NK-92 treated with Interleukin-12 subunit alpha and Interleukin-12 subunit beta, amount 100 ng/mL, for 24 hours (cell line): ENCODE results near the gene TAAR2.
"Not testable (repeated sequence)": the region's sequence is repeated elsewhere in the genome, so short reads cannot be mapped to it uniquely, and the experiment has no call there.

Experiments
- DNase-seq: peaks from one replicate; lab custom pipeline; 2025; lab: John Stamatoyannopoulos, UW

Gene TAAR2

DNA sequence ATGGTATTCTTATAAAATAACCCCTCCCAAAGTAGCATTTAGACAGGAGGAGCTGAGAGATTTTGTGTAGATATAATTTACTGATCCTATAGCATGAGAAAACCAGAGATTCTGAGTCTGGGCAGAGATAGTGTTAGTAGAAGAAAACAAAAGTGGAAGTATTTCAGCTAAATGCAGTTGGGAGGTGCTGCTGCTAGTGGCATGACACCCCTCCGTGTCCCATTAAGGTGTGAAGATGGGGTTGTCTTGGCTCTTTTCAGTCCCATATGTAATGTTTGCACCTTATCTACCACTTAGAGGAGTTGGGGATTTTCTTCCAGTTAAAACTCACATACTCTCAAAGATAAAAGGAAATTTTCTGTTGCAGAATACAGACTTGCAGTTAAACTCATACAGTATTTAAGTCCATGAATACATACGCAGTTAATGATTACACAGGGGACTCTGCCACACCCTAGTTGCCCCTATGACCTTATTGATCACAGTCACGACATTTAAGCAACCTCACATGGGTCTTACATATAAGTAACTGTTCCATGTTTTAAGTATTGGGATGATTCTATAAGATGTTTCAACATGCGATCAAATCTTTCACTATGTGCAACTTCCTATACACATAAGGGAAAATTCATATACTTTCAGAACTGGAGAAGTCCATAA, 11.5 kb downstream of the TAAR2 start:
- DNase-seq: peak; percentile 17

DNA sequence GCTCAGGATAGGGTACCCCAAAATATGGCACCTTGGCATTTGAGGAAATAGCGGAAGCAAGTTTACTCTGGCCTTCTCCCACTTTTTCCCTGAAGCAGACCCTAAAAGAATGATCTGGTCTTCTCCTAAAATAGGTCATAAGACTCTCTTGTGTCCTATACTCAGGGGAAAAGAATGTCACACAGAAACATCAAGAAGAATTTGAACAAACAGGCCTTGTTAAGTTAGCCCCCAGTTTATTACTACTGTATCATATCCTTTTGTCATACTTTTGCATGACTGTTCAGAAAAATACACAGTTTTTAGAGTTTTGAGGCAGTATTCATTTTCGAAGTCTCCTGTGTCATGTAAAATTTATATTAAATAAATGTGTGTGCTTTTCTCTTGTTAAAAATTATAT, 12.5 kb downstream of the TAAR2 start:
- DNase-seq: no peak

DNA sequence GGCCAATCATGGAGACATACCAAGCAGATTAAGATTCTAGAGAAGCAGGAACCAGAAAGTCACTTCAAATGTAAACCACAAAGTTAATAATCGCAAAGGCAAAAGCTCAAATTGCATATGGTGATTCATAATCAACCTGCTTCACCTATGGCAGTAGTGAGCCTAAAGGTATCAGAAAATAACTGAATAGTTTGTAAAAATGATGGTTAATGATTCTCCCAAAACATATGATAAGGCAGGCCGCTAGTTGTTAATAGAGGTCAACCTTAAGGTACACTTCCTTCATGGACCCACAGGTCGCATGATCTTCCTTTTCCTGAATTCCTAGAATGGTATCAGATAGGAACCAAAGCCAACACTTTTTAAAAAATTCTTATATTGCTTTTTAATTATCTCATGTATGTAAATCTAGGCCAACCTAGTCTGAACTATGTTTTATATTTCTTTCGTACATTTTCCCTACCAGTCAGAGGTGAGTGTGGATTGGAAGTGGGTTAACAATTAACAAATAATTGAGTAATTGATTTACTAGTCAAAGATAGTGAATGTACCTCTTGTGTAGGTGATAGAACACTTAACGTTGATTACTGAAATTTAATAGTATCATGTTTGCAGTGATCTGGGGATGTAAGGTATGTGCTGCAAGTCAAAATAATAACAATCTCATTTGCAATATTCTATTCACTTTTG, 16.4 kb downstream of the TAAR2 start:
- DNase-seq: no peak

DNA sequence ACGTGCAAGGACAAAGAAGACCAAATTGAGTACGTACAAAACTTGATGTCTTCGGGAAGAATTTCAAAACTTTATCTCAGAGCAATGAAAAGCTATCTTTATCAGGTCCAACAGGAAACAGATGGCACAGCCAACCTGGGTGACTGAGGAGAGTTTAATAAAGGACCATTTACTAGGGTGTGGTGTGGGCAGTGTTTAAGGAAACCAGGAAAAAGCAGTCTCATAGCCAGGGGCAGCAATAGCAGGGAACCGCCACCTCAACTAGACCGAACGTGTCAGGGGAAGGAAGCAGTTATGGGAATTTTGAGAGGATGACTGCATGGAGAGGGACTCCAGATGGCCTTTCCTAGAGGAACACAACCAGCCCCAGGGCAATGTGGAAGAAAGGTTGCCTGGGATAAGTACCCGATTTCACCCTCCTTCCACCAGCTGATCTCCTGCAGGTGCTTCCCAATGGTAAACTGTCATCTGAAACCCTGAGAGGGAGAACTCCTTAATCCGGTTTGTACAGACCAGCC, 19.4 kb downstream of the TAAR2 start:
- no peak for DNase-seq

DNA sequence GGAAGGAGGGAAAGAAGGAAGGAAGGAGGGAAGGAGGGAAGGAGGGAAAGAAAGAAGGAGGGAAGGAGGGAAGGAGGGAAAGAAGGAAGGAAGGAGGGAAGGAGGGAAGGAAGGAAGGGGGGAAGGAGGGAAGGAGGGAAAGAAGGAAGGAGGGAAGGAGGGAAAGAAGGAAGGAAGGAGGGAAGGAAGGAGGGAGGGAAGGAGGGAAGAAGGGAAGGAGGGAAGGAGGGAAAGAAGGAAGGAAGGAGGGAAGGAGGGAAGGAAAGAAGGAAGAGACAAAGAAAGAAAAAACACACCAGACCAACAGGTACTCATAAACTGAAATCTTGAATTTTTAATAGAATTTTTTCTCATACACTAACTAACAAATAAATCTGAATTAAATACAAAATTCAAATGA, 23.2 kb downstream of the TAAR2 start:
- DNase-seq: not testable (repeated sequence)

DNA sequence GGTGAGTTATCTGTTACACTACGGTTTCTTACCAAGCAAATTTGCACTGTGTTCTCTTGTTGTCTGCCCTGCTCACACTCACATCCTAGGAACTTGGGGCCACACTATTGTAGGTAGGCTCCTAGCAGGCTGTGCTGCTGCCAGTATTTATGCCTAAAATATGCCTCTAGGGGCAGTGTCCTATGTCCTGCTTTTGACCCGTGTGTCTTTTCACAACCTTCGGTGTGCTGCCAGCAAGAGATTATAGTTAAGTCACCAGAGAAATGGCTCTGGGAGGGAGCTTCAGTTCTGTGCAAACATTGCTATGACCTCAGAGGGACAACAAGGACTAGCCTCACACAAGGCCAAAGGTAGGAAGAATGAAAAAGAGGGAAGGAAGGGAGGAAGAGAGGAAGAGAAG, 25.6 kb downstream of the TAAR2 start:
- DNase-seq: no peak

DNA sequence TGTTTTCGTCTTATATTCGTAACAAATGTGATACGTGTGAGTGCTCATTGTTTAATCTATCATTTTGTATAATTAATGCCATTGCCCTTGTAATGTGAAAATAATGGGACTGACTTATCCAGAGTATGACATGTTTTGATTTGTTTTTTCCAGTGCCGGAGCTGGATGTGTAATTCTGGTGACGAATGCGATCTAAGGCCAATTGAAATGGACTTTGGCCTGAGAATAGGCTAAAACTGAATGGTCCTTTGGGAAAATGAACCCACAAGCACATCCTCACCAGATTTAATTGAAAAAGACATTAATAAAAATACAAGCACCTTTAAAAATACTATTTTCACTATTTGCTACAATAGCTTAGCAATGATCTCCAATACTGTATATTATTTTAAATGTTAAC, 27.9 kb downstream of the TAAR2 start:
- no peak for DNase-seq

DNA sequence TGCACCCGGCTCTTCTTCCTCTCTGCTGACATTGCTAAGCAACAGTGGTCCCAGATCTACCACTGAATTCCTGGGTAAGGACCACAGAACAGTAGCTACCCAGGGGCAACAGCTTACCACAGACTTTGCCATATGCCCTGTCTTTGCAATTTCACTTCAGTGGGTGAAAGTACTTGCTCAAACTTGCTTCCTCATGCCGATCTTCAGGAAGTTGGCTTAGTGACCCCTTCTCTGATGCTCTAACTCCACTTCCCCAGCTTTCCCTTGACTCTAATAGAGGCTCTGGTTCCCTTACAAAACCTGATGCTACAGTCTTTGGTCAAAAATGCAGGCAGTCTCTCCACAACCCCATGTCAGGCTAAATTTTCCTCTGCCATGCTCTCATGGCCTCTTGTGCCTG, 31.2 kb downstream of the TAAR2 start:
- no peak for DNase-seq

DNA sequence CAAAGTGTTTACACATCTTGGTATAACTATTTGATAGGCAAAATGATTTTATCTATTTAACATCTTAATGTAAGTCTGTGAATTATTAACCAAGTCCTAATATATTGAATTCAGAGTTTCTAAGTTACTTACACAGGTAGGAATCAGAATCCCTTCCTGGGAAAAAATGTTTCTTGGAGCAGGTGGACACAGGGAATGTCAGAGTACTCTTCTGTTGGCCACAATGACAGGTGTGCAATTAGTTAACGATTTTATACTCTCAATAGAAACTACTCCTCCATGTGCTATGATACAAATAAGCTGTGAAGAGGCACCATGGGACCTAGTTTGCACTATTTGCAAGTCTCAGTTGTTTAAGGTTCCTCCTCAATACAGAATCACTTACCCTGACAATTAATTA, 33.7 kb downstream of the TAAR2 start:
- DNase-seq: no peak

DNA sequence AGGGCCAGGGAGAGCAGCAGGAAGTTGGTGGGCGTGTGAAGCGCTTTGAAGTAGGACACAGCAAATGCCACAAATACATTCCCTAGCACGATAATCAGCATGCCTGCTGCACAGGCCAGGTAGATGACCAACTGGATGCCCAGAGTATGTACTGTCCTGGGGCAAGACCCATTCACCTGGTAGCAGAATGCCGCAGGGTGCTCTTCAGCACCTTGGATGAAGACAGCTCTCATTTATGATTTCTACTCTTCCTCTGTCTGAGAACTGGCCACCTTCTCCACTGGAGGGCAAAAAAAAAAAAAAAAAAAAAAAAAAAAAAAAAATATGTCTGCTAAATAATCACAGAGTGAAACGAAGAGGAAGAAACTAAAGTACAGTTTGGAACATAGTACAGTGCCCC, 34.6 kb downstream of the TAAR2 start, which contains the start of gene TAAR5:
Gene TAAR5, minus strand, starts transcription at position 288 of the 400 bp plus-strand sequence. Its CDS starts 55 bp downstream, at position 233.
- no peak for DNase-seq

DNA sequence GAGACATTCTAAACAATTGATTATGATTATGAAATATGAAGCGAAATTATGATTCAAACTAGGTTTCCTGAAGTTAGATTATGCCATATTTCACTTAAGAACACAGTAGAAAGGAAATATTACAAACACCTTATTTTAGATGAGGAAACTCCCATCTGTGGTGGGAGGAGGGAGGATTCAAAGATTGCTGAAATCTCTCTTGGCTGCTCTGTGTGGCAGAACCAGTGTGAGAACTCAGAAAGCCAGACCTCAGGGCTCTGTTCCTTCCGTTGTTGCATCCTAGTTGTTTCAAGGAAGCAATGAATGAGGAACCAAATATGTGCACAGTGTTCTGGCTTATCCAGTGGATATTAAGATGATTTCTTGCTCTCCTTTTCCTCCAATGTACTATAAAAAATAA, 36.7 kb downstream of the TAAR2 start:
- no peak for DNase-seq

DNA sequence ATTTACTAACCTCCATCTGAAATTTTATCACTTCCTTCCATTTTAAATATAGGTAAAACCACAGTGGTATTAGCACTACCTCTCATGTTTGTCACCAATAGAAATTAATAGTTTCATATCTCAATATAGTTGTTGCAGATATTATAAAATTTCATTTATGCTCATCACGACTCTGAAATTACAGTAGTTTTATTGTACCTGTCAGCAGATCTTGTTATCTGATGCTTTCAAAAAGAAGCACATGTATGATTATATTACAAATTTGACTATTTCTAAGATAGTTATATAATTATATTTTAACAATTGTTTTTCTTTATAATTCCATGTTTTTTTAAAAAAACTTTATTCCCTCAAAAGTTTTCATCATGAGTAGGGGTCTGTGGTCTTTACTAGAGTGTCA, 39.4 kb downstream of the TAAR2 start:
- no peak for DNase-seq

DNA sequence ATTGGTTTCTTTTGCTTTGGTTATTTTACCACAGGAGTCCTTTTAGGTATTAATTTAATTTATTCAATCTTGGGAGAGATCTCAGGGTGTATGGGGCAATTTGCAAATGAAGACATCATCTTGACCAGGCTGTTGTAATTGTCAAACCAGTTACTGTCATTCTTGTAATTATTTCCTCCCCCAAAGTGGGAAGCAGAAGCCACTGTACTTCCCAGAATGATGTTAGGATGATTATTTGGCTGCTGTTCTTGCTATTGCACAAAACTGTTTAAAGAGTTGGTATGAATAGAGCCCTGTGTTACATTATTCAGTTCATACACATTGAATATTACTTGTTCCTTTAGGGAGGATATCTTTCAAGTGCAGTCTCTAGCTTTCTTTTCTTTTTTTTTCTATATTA, 52.3 kb downstream of the TAAR2 start:
- no peak for DNase-seq

DNA sequence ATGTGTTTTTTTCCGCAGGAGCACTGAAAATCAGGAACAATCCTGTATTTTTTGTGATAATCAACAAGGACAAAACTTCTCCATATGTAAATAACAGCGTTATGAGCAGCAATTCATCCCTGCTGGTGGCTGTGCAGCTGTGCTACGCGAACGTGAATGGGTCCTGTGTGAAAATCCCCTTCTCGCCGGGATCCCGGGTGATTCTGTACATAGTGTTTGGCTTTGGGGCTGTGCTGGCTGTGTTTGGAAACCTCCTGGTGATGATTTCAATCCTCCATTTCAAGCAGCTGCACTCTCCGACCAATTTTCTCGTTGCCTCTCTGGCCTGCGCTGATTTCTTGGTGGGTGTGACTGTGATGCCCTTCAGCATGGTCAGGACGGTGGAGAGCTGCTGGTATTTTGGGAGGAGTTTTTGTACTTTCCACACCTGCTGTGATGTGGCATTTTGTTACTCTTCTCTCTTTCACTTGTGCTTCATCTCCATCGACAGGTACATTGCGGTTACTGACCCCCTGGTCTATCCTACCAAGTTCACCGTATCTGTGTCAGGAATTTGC, 53.8 kb downstream of the TAAR2 start, which contains the start of gene TAAR6:
Gene TAAR6, plus strand, starts transcription at position 102 of the 557 bp plus-strand sequence. Its CDS starts 0 bp downstream, at position 102.
- DNase-seq: no peak

DNA sequence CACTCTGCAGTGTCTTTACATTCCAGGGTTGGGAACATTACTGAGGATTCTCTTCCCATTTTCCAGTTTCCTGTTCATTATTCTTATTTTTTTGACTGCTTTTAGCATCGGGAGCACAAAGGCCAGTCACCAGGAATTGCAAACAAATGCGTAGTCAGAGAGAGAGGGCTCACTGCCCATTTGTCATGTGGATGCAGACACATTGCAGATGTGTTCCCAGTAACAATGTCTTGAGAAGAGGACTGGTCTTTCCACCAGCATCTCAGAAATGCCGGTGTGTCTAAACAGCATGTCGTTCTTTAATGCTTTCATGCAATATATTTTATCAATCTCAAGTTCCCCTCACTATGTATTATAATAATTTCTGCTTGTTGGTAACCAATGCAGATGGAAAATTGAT, 54.9 kb downstream of the TAAR2 start:
- no peak for DNase-seq

DNA sequence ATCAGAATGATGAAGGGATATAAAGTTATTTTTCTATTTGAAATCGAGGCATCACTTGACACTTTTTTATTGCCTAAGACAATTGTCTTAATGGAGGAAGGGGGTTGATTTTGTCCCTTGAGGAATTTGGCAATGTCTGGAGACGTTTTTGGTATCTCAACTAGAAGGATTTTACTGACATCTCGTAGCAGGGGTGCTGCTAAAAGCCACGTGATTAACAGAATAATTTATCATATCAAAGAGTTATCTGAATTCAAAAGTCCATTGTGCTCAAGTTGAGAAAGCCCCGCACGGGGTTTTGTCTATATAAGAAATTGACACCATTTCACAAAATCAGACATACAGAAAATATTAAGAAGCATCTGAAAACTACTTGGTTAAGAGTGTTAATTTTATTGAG, 55.5 kb downstream of the TAAR2 start:
- DNase-seq: no peak

DNA sequence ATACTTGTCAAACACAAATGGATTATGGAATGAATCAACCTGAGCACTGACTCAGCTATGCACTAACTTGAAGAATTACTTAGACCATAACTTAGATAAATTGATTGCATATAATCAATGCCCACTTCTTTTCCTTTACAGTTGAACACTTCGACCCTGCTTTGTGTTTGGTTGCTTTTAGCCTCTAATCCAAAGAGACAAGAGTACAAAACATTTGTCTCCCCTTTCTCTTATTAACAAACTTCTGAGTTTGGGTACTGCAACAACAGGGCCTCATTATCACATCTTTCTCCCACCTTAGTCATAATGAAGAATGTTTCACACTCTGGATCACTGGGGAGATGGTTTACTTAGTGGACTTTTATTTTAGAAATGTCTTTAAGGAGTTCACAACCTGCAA, 56.5 kb downstream of the TAAR2 start:
- no peak for DNase-seq
